CD4-positive, alpha-beta T cell (primary cell): ENCODE results near the gene NCKAP5. TPM values are rescaled to one million over a fixed set of nuclear protein-coding genes. Genes with fewer than 3 reads are reported as not detected.

ENCODE experiments used
- ATAC-seq: fragments of 200-7000 bp; cut with Tn5 transposase; one replicate; pipeline ENCODE4 v1.10.0; 2022; ENCODE audit warnings: mild to moderate bottlenecking; ENCODE audit not compliant: poor library complexity
- CTCF ChIA-PET: fragments of 350-600 bp; sonication (Branson Sonifier 250); formaldehyde crosslinking; loops from one replicate; lab custom pipeline; 2021; ENCODE audit warnings: antibody characterized with exemption, inconsistent platforms; lab: Charles Lee
- POLR2A ChIA-PET: fragments of 350-600 bp; sonication (Branson Sonifier 250); formaldehyde crosslinking; loops from one replicate; lab custom pipeline; 2021; ENCODE audit warnings: antibody characterized with exemption, inconsistent platforms; lab: Charles Lee
- DNase-seq, 14 experiments: peaks; one replicate each; pipeline ENCODE4 v3.0.0-alpha.2; 2013 to 2020; ENCODE audit warnings: mixed read lengths in 2 of 14
- H3K27ac ChIP-seq, 2 donors: one replicate each; pipeline versions ENCODE4 v1.5.1 to v1.7.0; 2013; ENCODE audit warnings: low read length in 2 of 2, low read depth in 1 of 2, mild to moderate bottlenecking in 1 of 2
- H3K27me3 ChIP-seq, 2 experiments: 1 replicate in 1 of 2; 2 replicates in 1 of 2; pipeline versions ENCODE4 v1.6.1 to v1.7.0; 2013; ENCODE audit warnings: low read length in 2 of 2, control low read depth in 1 of 2, mild to moderate bottlenecking in 1 of 2, moderate library complexity in 1 of 2; ENCODE audit not compliant: insufficient read depth in 2 of 2, control insufficient read depth in 1 of 2
- H3K36me3 ChIP-seq: one replicate; pipeline ENCODE4 v1.6.1; 2013; ENCODE audit warnings: low read length, control low read depth; ENCODE audit not compliant: insufficient read depth
- H3K4me1 ChIP-seq: one replicate; pipeline ENCODE4 v1.6.1; 2013; ENCODE audit warnings: low read length, control low read depth; ENCODE audit not compliant: insufficient read depth
- H3K4me3 ChIP-seq: one replicate; pipeline ENCODE4 v1.5.1; 2013; ENCODE audit warnings: mild to moderate bottlenecking, low read length, moderate library complexity
- H3K9me3 ChIP-seq, 2 experiments: 1 replicate in 1 of 2; 2 replicates in 1 of 2; pipeline versions ENCODE4 v1.6.1 to v1.7.0; 2013; ENCODE audit warnings: low read length in 2 of 2, mild to moderate bottlenecking in 2 of 2, control low read depth in 1 of 2, moderate library complexity in 1 of 2; ENCODE audit not compliant: control insufficient read depth in 1 of 2, insufficient read depth in 1 of 2
- H3K27ac Mint-ChIP-seq: one replicate; pipeline ENCODE4 v1.8.0; 2020; ENCODE audit warnings: mixed read lengths
- H3K27me3 Mint-ChIP-seq: one replicate; pipeline ENCODE4 v1.8.0; 2021; ENCODE audit warnings: mixed read lengths
- H3K36me3 Mint-ChIP-seq: one replicate; pipeline ENCODE4 v1.8.0; 2021; ENCODE audit warnings: low read depth, mixed read lengths
- H3K4me1 Mint-ChIP-seq: one replicate; pipeline ENCODE4 v1.8.0; 2021; ENCODE audit warnings: low read depth, mixed read lengths
- H3K4me3 Mint-ChIP-seq: one replicate; pipeline ENCODE4 v1.8.0; 2020; ENCODE audit warnings: mild to moderate bottlenecking, mixed read lengths
- H3K9me3 Mint-ChIP-seq: one replicate; pipeline ENCODE4 v1.8.0; 2020; ENCODE audit warnings: mixed read lengths
- CTCF ChIP-seq: fragments of 200-600 bp; IDR thresholded peaks from one replicate; pipeline ENCODE4 v1.8.0; 2022; ENCODE audit warnings: antibody characterized with exemption, mild to moderate bottlenecking
- intact Hi-C, 2 experiments: fragments of 100-400 bp; cut with DNase I in 1 of 2; cut with micrococcal nuclease in 1 of 2; formaldehyde crosslinking; loops; one replicate each; pipeline versions ENCODE4 v1.15.1 to v1.9.0; 2023 to 2025; cut with DNase I, micrococcal nuclease
- total RNA-seq, 174 experiments: library from RNA in 2 of 174; stranded (reverse) in 2 of 174; gene quantifications; one replicate each; pipeline ENCODE4 v1.2.3 and lab custom pipeline; 2021 to 2026

Gene NCKAP5
- total RNA-seq, 2 experiments from 2014 or later = not detected

DNA sequence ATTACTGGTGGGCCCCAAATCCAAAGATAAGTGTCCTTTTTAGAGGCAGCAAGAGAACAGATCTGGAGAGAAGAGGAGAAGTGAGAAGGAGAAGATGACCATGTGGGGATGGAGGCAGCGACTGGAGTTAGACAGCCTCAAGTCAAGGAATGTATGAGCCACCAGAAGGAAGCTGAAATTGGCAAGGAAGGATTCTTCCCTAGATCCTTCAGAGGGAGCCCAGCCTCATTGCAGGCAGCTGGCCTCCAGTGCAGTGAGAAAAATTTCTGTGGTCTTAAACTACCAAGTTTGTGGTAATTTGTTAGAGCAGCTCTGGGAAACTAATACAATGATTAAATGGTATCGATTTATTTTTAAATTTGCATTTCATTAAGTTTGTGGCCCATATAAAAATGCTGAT lies 167.9 kb downstream of the NCKAP5 start:
- no peaks in the 10 kb centered on the region for H3K4me1 ChIP-seq
- DNase-seq (no peak), ATAC-seq (no peak)
- TF ChIP-seq CTCF = no peak
- no peaks in the 10 kb centered on the region for H3K27me3 ChIP-seq
- no peak overlapping the region for H3K27ac ChIP-seq
- Mint-ChIP-seq H3K9me3 (peaks cover 2% of the 10 kb centered on the region), H3K27ac (no peak overlapping the region), H3K4me1 (no peaks in the 10 kb centered on the region), H3K36me3 (no peaks in the 10 kb centered on the region), H3K27me3 (no peaks in the 10 kb centered on the region), H3K4me3 (no peak overlapping the region)
- intact Hi-C loops = no loop called here
- H3K36me3 ChIP-seq = no peaks in the 10 kb centered on the region
- H3K9me3 ChIP-seq = peaks cover 0 to 3% of the 10 kb centered on the region in 2 experiments
- CTCF ChIA-PET = no interaction called here
- H3K4me3 ChIP-seq = no peak overlapping the region
- POLR2A ChIA-PET = no interaction called here

- TF ChIP-seq CTCF = no peak
- no peaks in the 10 kb centered on the region for H3K27me3 Mint-ChIP-seq
- intact Hi-C loops = no loop called here
- H3K36me3 Mint-ChIP-seq = no peaks in the 10 kb centered on the region
- peaks cover 0 to 3% of the 10 kb centered on the region in 2 experiments for H3K9me3 ChIP-seq
- no peak overlapping the region for H3K27ac Mint-ChIP-seq
- H3K9me3 Mint-ChIP-seq = peaks cover 6% of the 10 kb centered on the region
- H3K4me1 ChIP-seq = no peaks in the 10 kb centered on the region
- H3K4me3 ChIP-seq = no peak overlapping the region
- no peaks in the 10 kb centered on the region for H3K27me3 ChIP-seq
- DNase-seq (no peak), ATAC-seq (no peak)
- H3K36me3 ChIP-seq = no peaks in the 10 kb centered on the region
- no peaks in the 10 kb centered on the region for H3K4me1 Mint-ChIP-seq
- H3K27ac ChIP-seq = no peak overlapping the region
- no peak overlapping the region for H3K4me3 Mint-ChIP-seq
- ChIA-PET POLR2A (no interaction called here), CTCF (no interaction called here)
Measured at GRCh38 chr2:133393895-133394294, 174.4 kb downstream of the NCKAP5 start.

DNA sequence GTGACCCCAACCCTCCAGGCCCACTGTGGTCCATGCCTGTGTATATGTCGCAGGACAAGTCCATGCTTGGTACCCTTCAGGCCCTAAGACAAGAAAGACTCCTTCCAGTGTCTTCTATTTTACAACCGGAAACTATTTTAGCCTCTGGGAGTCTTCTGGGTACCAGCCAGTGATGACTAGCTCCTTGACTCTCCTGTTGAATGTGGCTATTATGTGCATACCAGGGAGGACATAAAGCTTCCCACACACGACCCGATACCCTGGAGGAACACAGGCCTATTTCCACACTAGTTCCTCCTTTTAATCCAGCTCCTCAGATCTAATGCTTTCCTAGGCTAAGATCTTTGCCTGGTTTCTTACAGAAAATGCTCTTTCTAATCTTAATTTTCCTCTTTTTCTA lies 178.1 kb downstream of the NCKAP5 start:
- no peaks in the 10 kb centered on the region for H3K4me1 ChIP-seq
- no peaks in the 10 kb centered on the region for H3K4me1 Mint-ChIP-seq
- no peaks in the 10 kb centered on the region for H3K27me3 ChIP-seq
- H3K27ac ChIP-seq = no peak overlapping the region
- ChIA-PET CTCF (no interaction called here), POLR2A (no interaction called here)
- peaks cover 0 to 8% of the 10 kb centered on the region in 2 experiments for H3K9me3 ChIP-seq
- H3K4me3 ChIP-seq = no peak overlapping the region
- peaks cover 6% of the 10 kb centered on the region for H3K9me3 Mint-ChIP-seq
- no peaks in the 10 kb centered on the region for H3K36me3 Mint-ChIP-seq
- intact Hi-C loops = no loop called here
- H3K36me3 ChIP-seq = no peaks in the 10 kb centered on the region
- DNase-seq (no peak), ATAC-seq (no peak)
- no peak overlapping the region for H3K27ac Mint-ChIP-seq
- H3K27me3 Mint-ChIP-seq = no peaks in the 10 kb centered on the region
- TF ChIP-seq CTCF = no peak
- no peak overlapping the region for H3K4me3 Mint-ChIP-seq
